C4-2B (cell line): ENCODE results near the gene KCNK4.

Experiments used
- CTCF ChIP-seq: fragments of 450-650 bp; conservative IDR thresholded peaks from 2 replicates; pipeline ENCODE4 v1.5.1; 2017; ENCODE audit warnings: mild to moderate bottlenecking
- ZFX ChIP-seq: fragments of 450-650 bp; IDR thresholded peaks from 2 replicates; pipeline ENCODE4 v1.6.1; 2017

GRCh38 chr11:64296236-64296635, 5.1 kb downstream of the KCNK4 start:
- TF ChIP-seq CTCF (no peak), ZFX (no peak)
